Lung (tissue), 12 donors: Measurements from ENCODE around the gene FRMD3. TPM values are rescaled to one million over a fixed set of nuclear protein-coding genes. Genes with fewer than 3 reads are reported as not detected.

ENCODE experiments used
- ATAC-seq: fragments of 200-7000 bp; cut with Tn5 transposase; one replicate; pipeline ENCODE4 v1.9.1; 2020; ENCODE audit warnings: moderate number of reproducible peaks; ENCODE audit not compliant: insufficient read depth, low FRiP score
- DNase-seq, 3 donors: peaks; one replicate each; pipeline ENCODE4 v3.0.0-alpha.2; 2013 to 2017
- H3K27ac ChIP-seq, 2 donors: one replicate each; pipeline ENCODE4 v1.5.1; 2013; ENCODE audit warnings: mild to moderate bottlenecking in 2 of 2, moderate library complexity in 2 of 2, control low read depth in 1 of 2, inconsistent platforms in 1 of 2, low read depth in 1 of 2, low read length in 1 of 2
- H3K27me3 ChIP-seq, 3 donors: one replicate each; pipeline ENCODE4 v1.5.1; 2013; ENCODE audit warnings: low read length in 2 of 3; ENCODE audit not compliant: control insufficient read depth in 3 of 3, insufficient read depth in 3 of 3
- H3K36me3 ChIP-seq, 4 donors: one replicate each; pipeline ENCODE4 v1.5.1; 2013; ENCODE audit warnings: low read length in 4 of 4, mild to moderate bottlenecking in 1 of 4, moderate library complexity in 1 of 4; ENCODE audit not compliant: control insufficient read depth in 4 of 4, insufficient read depth in 4 of 4
- H3K4me1 ChIP-seq, 5 donors: one replicate each; pipeline ENCODE4 v1.5.1; 2013; ENCODE audit warnings: low read length in 5 of 5, mild to moderate bottlenecking in 2 of 5, moderate library complexity in 1 of 5; ENCODE audit not compliant: control insufficient read depth in 5 of 5, insufficient read depth in 5 of 5
- H3K4me3 ChIP-seq: one replicate; pipeline ENCODE4 v1.5.1; 2013; ENCODE audit warnings: mild to moderate bottlenecking, control low read depth, moderate library complexity
- H3K9ac ChIP-seq, 2 donors: one replicate each; pipeline ENCODE4 v1.5.1; 2013; ENCODE audit warnings: low read length in 2 of 2, control low read depth in 1 of 2; ENCODE audit not compliant: insufficient read depth in 1 of 2
- H3K9me3 ChIP-seq, 4 donors: one replicate each; pipeline ENCODE4 v1.5.1; 2013; ENCODE audit warnings: low read length in 3 of 4, mild to moderate bottlenecking in 1 of 4, moderate library complexity in 1 of 4; ENCODE audit not compliant: control insufficient read depth in 4 of 4, insufficient read depth in 3 of 4
- WGBS, 2 donors: extraction: QIAGEN DNeasy Blood & Tissue Kit; methylation state at CpG; one replicate each; pipeline ENCODE4 v1.1.7; 2013; 5-methylcytosine and 5-hydroxymethylcytosine counted together
- polyA plus RNA-seq, 2 donors: library from polyadenylated mRNA; stranded (reverse); fragments of 200-250 nt; gene quantifications; one replicate each; pipeline ENCODE4 v1.2.1, GENCODE V29; 2013
- total RNA-seq, 2 donors: library from RNA; depleted of rRNA in 1 of 2; stranded (reverse); fragments of >200 nt in 1 of 2; gene quantifications; one replicate each; pipeline ENCODE4 v1.2.1, GENCODE V29; 2014 to 2021
- TF ChIP-seq, protein P1 (sequence below): IDR thresholded peaks from 2 replicates; pipeline ENCODE4 v1.5.1; 2012; ENCODE audit warnings: mild to moderate bottlenecking; ENCODE audit errors: control extremely low read depth, extremely low read depth
- donor health status: control.
- donor health status: control.
- donor health status: Bipolar disorder and iron deficiency.
- donor health status: healthy.
- donor health status: DM: yes; HTN: yes; CAD: no.

The FRMD3 gene
- total and polyA plus RNA-seq, 4 donors, result 0.75 to 3.2 (median 1.6) TPM

DNA sequence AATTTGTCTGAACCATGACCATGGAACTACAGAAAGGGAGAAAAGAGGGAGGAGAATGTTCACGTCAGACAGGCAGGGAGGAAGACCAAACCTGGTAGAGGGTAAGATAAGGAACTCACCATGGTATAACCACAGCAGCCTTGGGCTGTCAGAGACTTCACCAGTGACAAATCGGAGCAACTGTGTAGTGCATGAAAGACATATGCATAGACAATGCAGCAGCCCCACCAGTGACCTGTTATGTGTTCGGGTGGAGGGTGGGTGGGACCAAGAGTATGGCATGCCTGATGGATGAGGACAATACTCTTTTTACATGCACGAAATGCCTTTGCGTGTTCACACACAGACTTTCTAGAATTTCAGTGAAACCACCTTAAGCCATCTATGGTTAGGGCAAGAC, 253.5 kb downstream of the FRMD3 start:
- ATAC-seq (no peak), DNase-seq (no peak)
- H3K36me3 ChIP-seq, result no peaks in the 10 kb centered on the region
- no peak overlapping the region for H3K27ac ChIP-seq
- TF ChIP-seq, protein P1, sequence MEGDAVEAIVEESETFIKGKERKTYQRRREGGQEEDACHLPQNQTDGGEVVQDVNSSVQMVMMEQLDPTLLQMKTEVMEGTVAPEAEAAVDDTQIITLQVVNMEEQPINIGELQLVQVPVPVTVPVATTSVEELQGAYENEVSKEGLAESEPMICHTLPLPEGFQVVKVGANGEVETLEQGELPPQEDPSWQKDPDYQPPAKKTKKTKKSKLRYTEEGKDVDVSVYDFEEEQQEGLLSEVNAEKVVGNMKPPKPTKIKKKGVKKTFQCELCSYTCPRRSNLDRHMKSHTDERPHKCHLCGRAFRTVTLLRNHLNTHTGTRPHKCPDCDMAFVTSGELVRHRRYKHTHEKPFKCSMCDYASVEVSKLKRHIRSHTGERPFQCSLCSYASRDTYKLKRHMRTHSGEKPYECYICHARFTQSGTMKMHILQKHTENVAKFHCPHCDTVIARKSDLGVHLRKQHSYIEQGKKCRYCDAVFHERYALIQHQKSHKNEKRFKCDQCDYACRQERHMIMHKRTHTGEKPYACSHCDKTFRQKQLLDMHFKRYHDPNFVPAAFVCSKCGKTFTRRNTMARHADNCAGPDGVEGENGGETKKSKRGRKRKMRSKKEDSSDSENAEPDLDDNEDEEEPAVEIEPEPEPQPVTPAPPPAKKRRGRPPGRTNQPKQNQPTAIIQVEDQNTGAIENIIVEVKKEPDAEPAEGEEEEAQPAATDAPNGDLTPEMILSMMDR, result no peak
- no peaks in the 10 kb centered on the region for H3K27me3 ChIP-seq
- no peak overlapping the region for H3K4me3 ChIP-seq
- H3K4me1 ChIP-seq, result peaks cover 0 to 10% (median 3%) of the 10 kb centered on the region in 5 donors
- no peak overlapping the region for H3K9ac ChIP-seq
- H3K9me3 ChIP-seq, result no peaks in the 10 kb centered on the region
- WGBS, 2 donors, result 80 to 82% methylated on average over 5 of the region's 5 CpGs

- H3K36me3 ChIP-seq, result no peaks in the 10 kb centered on the region
- no peak overlapping the region for H3K4me3 ChIP-seq
- H3K27ac ChIP-seq, result no peak overlapping the region
- H3K9ac ChIP-seq, result no peak overlapping the region
- WGBS, 2 donors, result 90 to 93% methylated on average over 2 of the region's 2 CpGs
- peaks cover 0 to 10% (median 3%) of the 10 kb centered on the region in 5 donors for H3K4me1 ChIP-seq
- DNase-seq, result no peak
- TF ChIP-seq, protein P1, result no peak
- H3K27me3 ChIP-seq, result no peaks in the 10 kb centered on the region
- H3K9me3 ChIP-seq, result no peaks in the 10 kb centered on the region
- no peak for ATAC-seq
Observed at GRCh38 chr9:83283528-83283927, 254.7 kb downstream of the FRMD3 start.

DNA sequence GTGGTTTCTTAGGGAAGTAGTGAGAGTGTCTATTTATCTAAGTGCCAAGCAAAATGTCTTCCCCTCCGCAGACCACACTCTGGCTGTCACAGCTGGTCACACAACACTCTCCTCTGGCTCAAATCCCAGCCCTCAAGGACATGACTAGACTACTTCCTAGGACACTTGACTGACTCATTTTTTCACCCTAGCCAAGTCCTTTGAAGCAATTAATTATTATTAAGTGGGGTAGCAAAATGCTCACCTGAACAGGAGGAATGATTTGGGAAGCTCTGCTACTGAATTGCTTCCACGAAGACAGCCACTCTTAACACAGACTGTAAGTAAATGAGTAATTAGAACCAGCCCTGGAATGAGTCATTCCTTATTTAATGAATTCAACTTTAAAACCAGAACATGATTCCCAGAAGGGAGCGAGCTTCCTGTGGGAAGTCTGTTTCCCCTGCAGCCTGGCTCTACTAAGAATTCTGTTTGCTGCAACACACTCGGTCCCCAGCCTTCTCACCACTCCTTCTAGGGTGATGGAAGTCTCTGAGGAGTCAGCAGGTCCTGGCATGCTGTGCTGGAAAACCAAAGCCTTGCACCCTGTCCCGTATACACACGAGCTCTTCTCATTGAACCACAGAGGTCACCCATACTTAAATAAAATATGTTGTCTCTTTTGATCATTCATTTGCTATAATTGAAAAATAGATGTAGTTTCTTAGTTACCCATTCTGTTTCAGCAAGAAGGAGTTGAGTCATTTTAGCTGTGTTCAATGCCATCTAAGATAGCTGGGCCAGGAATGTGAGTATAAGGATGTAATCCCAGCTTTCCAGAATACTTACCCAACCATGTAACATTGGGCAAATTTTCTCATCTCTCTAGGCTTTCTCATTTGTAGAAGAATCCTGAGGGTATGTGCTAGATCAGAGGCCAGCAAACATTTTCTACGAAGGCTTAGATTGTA, 256.6 kb downstream of the FRMD3 start:
- TF ChIP-seq, protein P1, result no peak

More for the DNA sequence above, 256.6 kb downstream of the FRMD3 start:
- Histone ChIP-seq H3K27ac (peak overlapping the region; percentile 46 to 81), H3K9ac (no peak overlapping the region), H3K36me3 (no peaks in the 10 kb centered on the region), H3K4me1 (peaks cover 0 to 10% (median 3%) of the 10 kb centered on the region in 5 donors), H3K27me3 (no peaks in the 10 kb centered on the region), H3K4me3 (no peak overlapping the region), H3K9me3 (no peaks in the 10 kb centered on the region)
- 31 to 43% methylated on average over 7 of the region's 7 CpGs for WGBS, 2 donors
- DNase-seq, result peak in 2 of 3 donors; percentile 40 to 52
- peak; percentile 77 for ATAC-seq
